HEK293 (cell line): ENCODE measurements around the gene OOSP1.

Experiments used
- HOXA7 ChIP-seq: sonication (generic); formaldehyde crosslinking; IDR thresholded peaks from 2 replicates; pipeline ENCODE4 v1.8.1; 2022; ENCODE audit warnings: missing genetic modification reagents, borderline replicate concordance
- KLF10 ChIP-seq: fragments of 450-650 bp; IDR thresholded peaks from 2 replicates; pipeline ENCODE4 v1.5.1; 2018; ENCODE audit warnings: missing biosample characterization, mild to moderate bottlenecking, missing genetic modification characterization
- SETDB1 ChIP-seq: IDR thresholded peaks from one replicate; pipeline ENCODE4 v1.6.1; 2017; ENCODE audit warnings: mild to moderate bottlenecking, low read length, moderate library complexity, mixed read lengths; ENCODE audit not compliant: insufficient read length
- ZBTB20 ChIP-seq: fragments of 450-650 bp; formaldehyde crosslinking; IDR thresholded peaks from 2 replicates; pipeline ENCODE4 v1.5.1; 2016; ENCODE audit warnings: missing biosample characterization, missing genetic modification characterization
- ZEB2 ChIP-seq: fragments of 450-650 bp; formaldehyde crosslinking; IDR thresholded peaks from 2 replicates; pipeline ENCODE4 v1.5.1; 2016; ENCODE audit warnings: missing biosample characterization, missing genetic modification characterization
- ZNF133 ChIP-seq: fragments of 450-650 bp; formaldehyde crosslinking; IDR thresholded peaks from 2 replicates; pipeline ENCODE4 v1.5.1; 2016; ENCODE audit warnings: missing biosample characterization, missing genetic modification characterization
- ZNF155 ChIP-seq: fragments of 450-650 bp; formaldehyde crosslinking; IDR thresholded peaks from 2 replicates; pipeline ENCODE4 v1.5.1; 2016; ENCODE audit warnings: missing biosample characterization, missing genetic modification characterization
- ZNF214 ChIP-seq: fragments of 450-650 bp; formaldehyde crosslinking; IDR thresholded peaks from 2 replicates; pipeline ENCODE4 v1.5.1; 2017; ENCODE audit warnings: missing biosample characterization, mild to moderate bottlenecking, missing genetic modification characterization, borderline replicate concordance
- ZNF335 ChIP-seq: fragments of 450-650 bp; formaldehyde crosslinking; conservative IDR thresholded peaks from 2 replicates; pipeline ENCODE4 v1.5.1; 2016; ENCODE audit warnings: missing biosample characterization, missing genetic modification characterization
- ZNF514 ChIP-seq: fragments of 450-650 bp; formaldehyde crosslinking; IDR thresholded peaks from 2 replicates; pipeline ENCODE4 v1.5.1; 2016; ENCODE audit warnings: missing biosample characterization, missing genetic modification characterization
- ZSCAN16 ChIP-seq: fragments of 450-650 bp; formaldehyde crosslinking; IDR thresholded peaks from 2 replicates; pipeline ENCODE4 v1.5.1; 2016; ENCODE audit warnings: missing biosample characterization, missing genetic modification characterization
- TF ChIP-seq, protein P1 (sequence below): fragments of 450-650 bp; formaldehyde crosslinking; IDR thresholded peaks from 2 replicates; pipeline ENCODE4 v1.5.1; 2016; ENCODE audit warnings: missing biosample characterization, missing genetic modification characterization
- TF ChIP-seq, protein P2 (sequence below): fragments of 450-650 bp; formaldehyde crosslinking; IDR thresholded peaks from 2 replicates; pipeline ENCODE4 v1.5.1; 2017; ENCODE audit warnings: missing biosample characterization, mild to moderate bottlenecking, missing genetic modification characterization, moderate library complexity
- TF ChIP-seq, protein P3 (sequence below): fragments of 450-650 bp; IDR thresholded peaks from 2 replicates; pipeline ENCODE4 v1.5.1; 2018; ENCODE audit warnings: missing biosample characterization, missing genetic modification characterization

DNA sequence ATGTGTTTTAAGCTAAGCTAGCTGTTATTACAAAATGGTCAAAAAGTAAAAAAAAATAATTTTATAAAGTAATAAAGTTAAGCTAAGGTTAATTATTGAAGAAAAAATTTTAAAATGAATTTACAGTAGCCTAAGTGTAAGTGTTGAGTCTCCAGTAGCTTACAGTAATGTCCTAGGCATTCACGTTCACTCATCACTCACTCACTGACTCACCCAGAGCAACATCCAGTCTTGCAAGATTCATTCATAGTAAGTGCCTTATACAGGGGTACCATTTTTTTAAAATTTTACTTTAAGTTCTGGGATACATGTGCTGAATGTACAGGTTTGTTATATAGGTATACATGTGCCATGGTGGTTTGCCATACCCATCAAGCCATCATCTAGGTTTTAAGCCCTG is 67.1 kb downstream of the OOSP1 start:
- TF ChIP-seq ZNF514 (tag by site-specific recombination) (no peak), ZNF133 (tag by site-specific recombination) (no peak), ZNF155 (tag by site-specific recombination) (no peak), ZSCAN16 (tag by site-specific recombination) (no peak), ZNF335 (tag by site-specific recombination) (no peak), ZNF214 (tag by site-specific recombination) (no peak), KLF10 (tag by site-specific recombination) (no peak), ZBTB20 (tag by site-specific recombination) (no peak), SETDB1 (no peak), ZEB2 (no peak), HOXA7 (no peak)
- TF ChIP-seq, protein P1, sequence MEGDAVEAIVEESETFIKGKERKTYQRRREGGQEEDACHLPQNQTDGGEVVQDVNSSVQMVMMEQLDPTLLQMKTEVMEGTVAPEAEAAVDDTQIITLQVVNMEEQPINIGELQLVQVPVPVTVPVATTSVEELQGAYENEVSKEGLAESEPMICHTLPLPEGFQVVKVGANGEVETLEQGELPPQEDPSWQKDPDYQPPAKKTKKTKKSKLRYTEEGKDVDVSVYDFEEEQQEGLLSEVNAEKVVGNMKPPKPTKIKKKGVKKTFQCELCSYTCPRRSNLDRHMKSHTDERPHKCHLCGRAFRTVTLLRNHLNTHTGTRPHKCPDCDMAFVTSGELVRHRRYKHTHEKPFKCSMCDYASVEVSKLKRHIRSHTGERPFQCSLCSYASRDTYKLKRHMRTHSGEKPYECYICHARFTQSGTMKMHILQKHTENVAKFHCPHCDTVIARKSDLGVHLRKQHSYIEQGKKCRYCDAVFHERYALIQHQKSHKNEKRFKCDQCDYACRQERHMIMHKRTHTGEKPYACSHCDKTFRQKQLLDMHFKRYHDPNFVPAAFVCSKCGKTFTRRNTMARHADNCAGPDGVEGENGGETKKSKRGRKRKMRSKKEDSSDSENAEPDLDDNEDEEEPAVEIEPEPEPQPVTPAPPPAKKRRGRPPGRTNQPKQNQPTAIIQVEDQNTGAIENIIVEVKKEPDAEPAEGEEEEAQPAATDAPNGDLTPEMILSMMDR (tag by site-specific recombination) = no peak
- TF ChIP-seq, protein P2, sequence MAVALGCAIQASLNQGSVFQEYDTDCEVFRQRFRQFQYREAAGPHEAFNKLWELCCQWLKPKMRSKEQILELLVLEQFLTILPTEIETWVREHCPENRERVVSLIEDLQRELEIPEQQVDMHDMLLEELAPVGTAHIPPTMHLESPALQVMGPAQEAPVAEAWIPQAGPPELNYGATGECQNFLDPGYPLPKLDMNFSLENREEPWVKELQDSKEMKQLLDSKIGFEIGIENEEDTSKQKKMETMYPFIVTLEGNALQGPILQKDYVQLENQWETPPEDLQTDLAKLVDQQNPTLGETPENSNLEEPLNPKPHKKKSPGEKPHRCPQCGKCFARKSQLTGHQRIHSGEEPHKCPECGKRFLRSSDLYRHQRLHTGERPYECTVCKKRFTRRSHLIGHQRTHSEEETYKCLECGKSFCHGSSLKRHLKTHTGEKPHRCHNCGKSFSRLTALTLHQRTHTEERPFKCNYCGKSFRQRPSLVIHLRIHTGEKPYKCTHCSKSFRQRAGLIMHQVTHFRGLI (tag by site-specific recombination) = no peak
- TF ChIP-seq, protein P3, sequence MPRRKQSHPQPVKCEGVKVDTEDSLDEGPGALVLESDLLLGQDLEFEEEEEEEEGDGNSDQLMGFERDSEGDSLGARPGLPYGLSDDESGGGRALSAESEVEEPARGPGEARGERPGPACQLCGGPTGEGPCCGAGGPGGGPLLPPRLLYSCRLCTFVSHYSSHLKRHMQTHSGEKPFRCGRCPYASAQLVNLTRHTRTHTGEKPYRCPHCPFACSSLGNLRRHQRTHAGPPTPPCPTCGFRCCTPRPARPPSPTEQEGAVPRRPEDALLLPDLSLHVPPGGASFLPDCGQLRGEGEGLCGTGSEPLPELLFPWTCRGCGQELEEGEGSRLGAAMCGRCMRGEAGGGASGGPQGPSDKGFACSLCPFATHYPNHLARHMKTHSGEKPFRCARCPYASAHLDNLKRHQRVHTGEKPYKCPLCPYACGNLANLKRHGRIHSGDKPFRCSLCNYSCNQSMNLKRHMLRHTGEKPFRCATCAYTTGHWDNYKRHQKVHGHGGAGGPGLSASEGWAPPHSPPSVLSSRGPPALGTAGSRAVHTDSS (tag by site-specific recombination) = no peak
